Gastroesophageal sphincter (tissue), 4 donors: ENCODE data around the gene REEP1. TPM values are rescaled to one million over a fixed set of nuclear protein-coding genes. Genes with fewer than 3 reads are reported as not detected.

Experiments used
- ATAC-seq: fragments of 150-250 bp; one replicate; pipeline ENCODE4 v1.9.1; 2016; ENCODE audit warnings: mild to moderate bottlenecking, moderate library complexity
- H3K27ac ChIP-seq, 4 donors: fragments of 200-600 bp; sonication (generic) in 3 of 4; 1 replicate in 3 of 4; 2 replicates in 1 of 4; pipeline ENCODE4 v1.5.1; 2016 to 2019
- H3K27me3 ChIP-seq: fragments of 200-600 bp; sonication (generic); one replicate; pipeline ENCODE4 v1.5.1; 2019
- H3K36me3 ChIP-seq, 2 donors: fragments of 200-600 bp; sonication (generic); one replicate each; pipeline ENCODE4 v1.5.1; 2019; ENCODE audit warnings: control low read depth in 1 of 2
- H3K4me1 ChIP-seq, 3 donors: fragments of 200-600 bp; sonication (generic); 1 replicate in 2 of 3; 2 replicates in 1 of 3; pipeline ENCODE4 v1.5.1; 2016 to 2019; ENCODE audit warnings: control low read depth in 2 of 3
- H3K4me3 ChIP-seq, 2 donors: fragments of 200-600 bp; sonication (generic); one replicate each; pipeline ENCODE4 v1.5.1; 2019; ENCODE audit warnings: mild to moderate bottlenecking in 1 of 2, moderate library complexity in 1 of 2
- H3K9me3 ChIP-seq, 3 donors: fragments of 200-600 bp; sonication (generic); one replicate each; pipeline ENCODE4 v1.5.1; 2017 to 2019; ENCODE audit warnings: control low read depth in 2 of 3
- CTCF ChIP-seq, 4 experiments: fragments of 200-600 bp in 2 of 4; fragments of 450-650 bp in 2 of 4; sonication (generic) in 1 of 4; IDR thresholded peaks; one replicate each; pipeline ENCODE4 v1.5.1; 2017 to 2019; ENCODE audit warnings: antibody characterized with exemption in 4 of 4, mild to moderate bottlenecking in 2 of 4, moderate library complexity in 2 of 4
- EP300 ChIP-seq: sonication (generic); formaldehyde crosslinking; IDR thresholded peaks from one replicate; pipeline ENCODE4 v1.6.1; 2017; ENCODE audit warnings: antibody characterized with exemption, mild to moderate bottlenecking
- POLR2A ChIP-seq, 2 donors: fragments of 450-650 bp; IDR thresholded peaks; one replicate each; pipeline ENCODE4 v1.6.1; 2017; ENCODE audit warnings: antibody characterized with exemption in 2 of 2, mild to moderate bottlenecking in 2 of 2, moderate library complexity in 1 of 2
- POLR2AphosphoS5 ChIP-seq: sonication (generic); formaldehyde crosslinking; IDR thresholded peaks from one replicate; pipeline ENCODE4 v1.6.1; 2017; ENCODE audit warnings: antibody characterized with exemption
- whole genome bisulfite sequencing, 2 donors: methylation state at CpG; one replicate each; pipeline ENCODE4 v1.1.5; 2018; ENCODE audit warnings: low coverage in 1 of 2; 5-methylcytosine and 5-hydroxymethylcytosine counted together
- total RNA-seq, 4 donors: library from RNA; depleted of rRNA; stranded (reverse); fragments of >200 nt; gene quantifications; one replicate each; pipeline ENCODE4 v1.1.0, GENCODE V29; 2016

The REEP1 gene
- 100 to 1,000 TPM in 1 of 4 donors, 10 to 100 TPM in 3; 22.9 to 107 (median 70.7) TPM for total RNA-seq

GRCh38 chr2:86337244-86337835 lies at the start of gene REEP1:
Gene REEP1 (minus strand): TSS chr2:86337626. CDS start chr2:86337510, 116 bp downstream.
- Histone ChIP-seq H3K36me3 (no peaks in the 10 kb centered on the region), H3K4me1 (peaks cover 0 to 56% (median 3%) of the 10 kb centered on the region in 3 donors), H3K4me3 (peak within 1 kb of the TSS; percentile 53 to 81), H3K27me3 (peaks cover 16% of the 10 kb centered on the region), H3K27ac (peak within 1 kb of the TSS; percentile 24 to 92 (median 87)), H3K9me3 (peaks cover 0 to 17% (median 0%) of the 10 kb centered on the region in 3 donors)
- TF ChIP-seq POLR2A (IDR thresholded peaks at IDR 0.05) = peak in 1 of 2 donors; percentile 56
- no peak for TF ChIP-seq CTCF (IDR thresholded peaks at IDR 0.05)
- peak; percentile 28 for TF ChIP-seq POLR2AphosphoS5
- ATAC-seq = peak; percentile 87
- no CpG with 5 or more reads among the region's 87 CpGs for WGBS, 2 donors

GRCh38 chr2:86383844-86384243 lies 46.4 kb upstream of the REEP1 start:
- H3K4me3 ChIP-seq = no peak overlapping the region
- no peaks in the 10 kb centered on the region for H3K4me1 ChIP-seq
- ATAC-seq = no peak
- H3K27me3 ChIP-seq = no peaks in the 10 kb centered on the region
- no peaks in the 10 kb centered on the region for H3K36me3 ChIP-seq
- no peaks in the 10 kb centered on the region for H3K9me3 ChIP-seq
- 0% methylated on average over 1 of the region's 1 CpG; no CpG with 5 or more reads in 1 of the 2 donors for WGBS, 2 donors
- TF ChIP-seq EP300 (no peak), CTCF (IDR thresholded peaks at IDR 0.05) (no peak), POLR2AphosphoS5 (no peak), POLR2A (IDR thresholded peaks at IDR 0.05) (no peak)
- H3K27ac ChIP-seq = no peak overlapping the region

GRCh38 chr2:86382698-86383097 lies 45.3 kb upstream of the REEP1 start:
- Histone ChIP-seq H3K27ac (no peak overlapping the region), H3K27me3 (no peaks in the 10 kb centered on the region), H3K4me1 (no peaks in the 10 kb centered on the region), H3K9me3 (no peaks in the 10 kb centered on the region), H3K4me3 (no peak overlapping the region), H3K36me3 (no peaks in the 10 kb centered on the region)
- TF ChIP-seq POLR2A (IDR thresholded peaks at IDR 0.05) (no peak), EP300 (no peak), CTCF (IDR thresholded peaks at IDR 0.05) (no peak), POLR2AphosphoS5 (no peak)
- WGBS, 2 donors = 75 to 100% methylated on average over 1 to 2 of the region's 2 CpGs
- no peak for ATAC-seq

GRCh38 chr2:86382108-86382507 lies 44.7 kb upstream of the REEP1 start:
- Histone ChIP-seq H3K27me3 (no peaks in the 10 kb centered on the region), H3K4me3 (no peak overlapping the region), H3K36me3 (no peaks in the 10 kb centered on the region), H3K27ac (no peak overlapping the region), H3K4me1 (no peaks in the 10 kb centered on the region), H3K9me3 (no peaks in the 10 kb centered on the region)
- no peak for ATAC-seq
- TF ChIP-seq POLR2AphosphoS5 = no peak
- whole genome bisulfite sequencing, 2 donors = 80 to 100% methylated on average over 2 of the region's 2 CpGs

- TF ChIP-seq CTCF (IDR thresholded peaks at IDR 0.05) (no peak), EP300 (no peak), POLR2AphosphoS5 (no peak)
- 94% methylated on average over 4 of the region's 4 CpGs; no CpG with 5 or more reads in 1 of the 2 donors for WGBS, 2 donors
- no peaks in the 10 kb centered on the region for H3K9me3 ChIP-seq
These were observed 41.0 kb upstream of the REEP1 start for GRCh38 chr2:86378469-86378868.

More at GRCh38 chr2:86378469-86378868, 41.0 kb upstream of the REEP1 start:
- Histone ChIP-seq H3K27me3 (no peaks in the 10 kb centered on the region), H3K36me3 (no peaks in the 10 kb centered on the region), H3K4me3 (no peak overlapping the region), H3K27ac (no peak overlapping the region), H3K4me1 (no peaks in the 10 kb centered on the region)
- no peak for ATAC-seq
